Naive thymus-derived CD8-positive, alpha-beta T cell (primary cell): ENCODE measurements around the gene IQSEC1. TPM values are rescaled to one million over a fixed set of nuclear protein-coding genes. Genes with fewer than 3 reads are reported as not detected.

Experiments used
- ATAC-seq, 2 donors: fragments of 150-1000 bp; cut with Tn5 transposase in 1 of 2; sonication (Bioruptor Pico), chemical (Tn5 transposase) in 1 of 2; 1 replicate in 1 of 2; 2 replicates in 1 of 2; pipeline ENCODE4 v1.10.0; 2021; ENCODE audit warnings: mild to moderate bottlenecking in 2 of 2, moderate library complexity in 2 of 2
- POLR2A ChIA-PET: fragments of 350-600 bp; sonication (Branson Sonifier 250); formaldehyde crosslinking; loops from one replicate; lab custom pipeline; 2021; ENCODE audit warnings: antibody characterized with exemption; lab: Charles Lee
- DNase-seq, 10 donors: peaks; one replicate each; pipeline versions ENCODE4 v3.0.0 to v3.0.0-alpha.2; 2020 to 2022
- H3K27ac Mint-ChIP-seq, 10 donors: one replicate each; pipeline ENCODE4 v1.8.0; 2020 to 2022; ENCODE audit warnings: mild to moderate bottlenecking in 10 of 10, mixed read lengths in 10 of 10, moderate library complexity in 4 of 10, inconsistent platforms in 1 of 10
- H3K27me3 Mint-ChIP-seq, 5 donors: one replicate each; pipeline ENCODE4 v1.8.0; 2021 to 2022; ENCODE audit warnings: mixed read lengths in 5 of 5
- H3K36me3 Mint-ChIP-seq, 3 donors: one replicate each; pipeline ENCODE4 v1.8.0; 2020 to 2022; ENCODE audit warnings: mixed read lengths in 3 of 3, mild to moderate bottlenecking in 2 of 3, inconsistent platforms in 1 of 3
- H3K4me1 Mint-ChIP-seq, 4 donors: one replicate each; pipeline ENCODE4 v1.8.0; 2021 to 2022; ENCODE audit warnings: mixed read lengths in 4 of 4
- H3K4me3 Mint-ChIP-seq, 10 donors: one replicate each; pipeline ENCODE4 v1.8.0; 2020 to 2022; ENCODE audit warnings: mild to moderate bottlenecking in 10 of 10, mixed read lengths in 10 of 10, moderate library complexity in 6 of 10, inconsistent platforms in 1 of 10
- H3K9me3 Mint-ChIP-seq, 9 donors: one replicate each; pipeline ENCODE4 v1.8.0; 2020 to 2022; ENCODE audit warnings: mixed read lengths in 9 of 9, mild to moderate bottlenecking in 3 of 9, inconsistent platforms in 1 of 9, moderate library complexity in 1 of 9
- polyA plus RNA-seq, 3 donors: library from polyadenylated mRNA; unstranded; fragments of 300-500 nt; fragmentation: Illumina TruSeq; gene quantifications; one replicate each; pipeline ENCODE4 v1.2.3, GENCODE V29; 2021
- total RNA-seq, 8 experiments: library from RNA in 2 of 8; stranded (reverse) in 2 of 8; gene quantifications; one replicate each; pipeline ENCODE4 v1.2.3 and lab custom pipeline; 2021 to 2026

The IQSEC1 gene
- total and polyA plus RNA-seq, 5 experiments from 2014 or later: 13.7 to 47.7 (median 23.7) TPM

DNA sequence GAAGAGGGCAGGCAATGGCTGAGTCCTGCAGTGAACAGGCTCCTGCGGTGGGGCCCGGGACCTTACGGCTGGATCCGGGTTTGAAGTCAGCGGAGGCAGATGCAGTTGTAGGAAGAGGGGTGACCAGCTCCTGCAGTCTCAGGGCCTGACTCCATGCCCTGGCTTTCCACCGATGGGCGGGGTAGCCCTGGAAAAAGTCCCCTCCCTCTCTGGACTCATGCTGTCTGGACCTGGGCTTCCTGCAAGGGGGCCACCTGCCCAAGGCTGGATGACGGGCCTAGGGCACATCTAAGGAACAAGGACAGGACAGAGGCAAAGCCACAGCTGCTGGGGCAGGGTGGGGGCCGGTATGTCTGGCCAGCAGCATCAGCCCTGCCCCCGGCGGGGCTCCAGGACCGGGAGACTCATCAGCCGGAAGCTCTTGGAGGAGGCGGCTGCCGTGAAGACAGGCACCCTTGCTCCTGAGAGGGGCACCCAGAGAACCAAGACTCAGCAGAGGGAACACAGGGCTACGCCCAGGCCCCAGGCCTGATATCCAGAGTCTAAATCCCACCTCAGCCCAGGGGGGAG is 12.8 kb downstream of the IQSEC1 start:
- no peak for ATAC-seq
- POLR2A ChIA-PET: no interaction called here
- H3K36me3 Mint-ChIP-seq: no peaks in the 10 kb centered on the region

DNA sequence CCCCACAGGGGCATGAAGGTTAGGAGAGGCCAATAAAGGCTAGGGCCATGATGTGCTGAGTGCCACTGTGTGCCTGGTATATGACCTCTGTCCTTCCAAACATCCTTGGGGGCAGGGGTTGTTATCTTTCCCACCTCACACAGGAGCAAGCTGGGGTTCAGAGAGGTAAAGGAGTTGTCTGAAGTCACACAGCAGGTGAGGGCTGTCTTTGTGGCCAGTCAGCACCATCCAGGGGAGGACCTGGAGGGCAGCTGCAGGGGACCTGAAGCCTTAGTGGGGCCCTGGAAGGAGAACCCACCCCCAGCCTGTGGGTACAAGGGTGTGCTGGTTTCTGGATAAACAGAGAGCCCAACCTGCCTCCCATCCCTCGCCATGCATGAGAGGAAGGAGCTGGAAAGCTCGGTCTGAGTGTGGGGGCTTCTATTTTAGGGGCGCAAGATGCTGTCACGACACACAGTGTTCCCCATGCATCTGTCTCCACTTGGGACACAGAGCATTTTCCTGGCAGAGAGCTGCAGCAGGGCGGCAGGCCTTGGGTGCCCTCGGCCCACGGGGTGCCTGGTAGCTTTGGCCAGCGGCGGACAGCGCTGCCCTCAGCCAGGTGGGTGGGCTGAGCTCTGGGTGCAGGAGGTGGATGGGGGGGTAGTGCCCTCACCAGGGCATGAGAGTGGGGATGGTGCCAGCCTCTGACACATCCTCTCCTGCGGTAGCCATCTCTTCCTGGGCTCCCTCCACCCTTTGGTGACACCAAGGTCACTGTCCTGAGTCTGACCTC is 14.7 kb downstream of the IQSEC1 start:
- peak overlapping the region in 1 of 10 donors; percentile 74 for H3K27ac Mint-ChIP-seq
- POLR2A ChIA-PET: interaction anchor here (1.0 kb wide), 1 partner anchor 25 kb away, joined by 3 read pairs; no protein-coding TSS in a partner anchor
- H3K4me3 Mint-ChIP-seq: no peak overlapping the region
- no peaks in the 10 kb centered on the region for H3K9me3 Mint-ChIP-seq
- peaks cover 4 to 13% (median 7%) of the 10 kb centered on the region in 4 donors for H3K4me1 Mint-ChIP-seq
- no peaks in the 10 kb centered on the region for H3K36me3 Mint-ChIP-seq
- no peak for DNase-seq
- ATAC-seq: no peak
- no peaks in the 10 kb centered on the region for H3K27me3 Mint-ChIP-seq

More for the DNA sequence above, 12.8 kb downstream of the IQSEC1 start:
- H3K9me3 Mint-ChIP-seq: no peaks in the 10 kb centered on the region
- H3K27me3 Mint-ChIP-seq: peaks cover 0 to 2% (median 0%) of the 10 kb centered on the region in 5 donors
- no peak for DNase-seq
- H3K4me3 Mint-ChIP-seq: no peak overlapping the region
- H3K27ac Mint-ChIP-seq: peak overlapping the region in 1 of 10 donors; percentile 51
- H3K4me1 Mint-ChIP-seq: peaks cover 4 to 21% (median 9%) of the 10 kb centered on the region in 4 donors

DNA sequence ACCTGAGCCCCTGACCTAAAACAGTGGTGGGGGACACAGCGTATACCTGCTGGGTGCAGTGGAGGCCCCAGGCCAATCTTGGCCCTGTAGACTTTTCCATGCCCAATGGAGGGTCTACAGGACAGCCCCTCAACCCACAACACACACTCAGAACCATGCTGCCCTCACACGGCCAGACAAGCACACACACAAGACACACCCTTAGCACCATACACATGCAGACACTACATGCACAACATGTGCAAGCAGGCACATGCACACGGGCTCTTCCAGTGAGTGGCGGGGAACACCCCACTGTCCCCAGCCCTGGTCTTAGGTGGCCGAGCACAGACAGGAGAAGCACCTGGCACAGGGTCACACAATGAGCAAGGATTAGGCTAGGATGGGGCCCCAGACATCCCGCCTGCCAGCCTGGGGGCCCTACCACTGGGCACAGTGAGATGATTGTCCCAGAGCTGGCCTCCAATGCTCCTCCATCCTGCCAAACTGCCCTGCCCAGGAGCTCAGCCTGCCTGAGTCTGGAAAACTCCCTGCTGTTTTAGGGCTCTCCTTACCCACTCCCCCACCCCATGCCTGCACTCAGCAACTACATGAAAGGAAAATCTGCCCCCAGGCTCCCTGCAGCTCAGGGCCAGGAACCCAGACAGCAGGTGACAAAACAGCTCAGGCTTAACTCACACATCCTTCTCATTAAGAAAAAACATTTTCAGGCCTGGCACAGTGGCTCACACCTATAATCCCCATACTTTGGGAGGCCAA is 15.8 kb downstream of the IQSEC1 start:
- DNase-seq: no peak
- Mint-ChIP-seq H3K27ac (peak overlapping the region in 5 of 10 donors; percentile 11 to 43 (median 17)), H3K4me1 (peaks cover 9 to 15% (median 11%) of the 10 kb centered on the region in 4 donors), H3K27me3 (peaks cover 0 to 3% (median 0%) of the 10 kb centered on the region in 5 donors), H3K4me3 (no peak overlapping the region), H3K9me3 (no peaks in the 10 kb centered on the region), H3K36me3 (no peaks in the 10 kb centered on the region)
- POLR2A ChIA-PET: no interaction called here
- no peak for ATAC-seq

DNA sequence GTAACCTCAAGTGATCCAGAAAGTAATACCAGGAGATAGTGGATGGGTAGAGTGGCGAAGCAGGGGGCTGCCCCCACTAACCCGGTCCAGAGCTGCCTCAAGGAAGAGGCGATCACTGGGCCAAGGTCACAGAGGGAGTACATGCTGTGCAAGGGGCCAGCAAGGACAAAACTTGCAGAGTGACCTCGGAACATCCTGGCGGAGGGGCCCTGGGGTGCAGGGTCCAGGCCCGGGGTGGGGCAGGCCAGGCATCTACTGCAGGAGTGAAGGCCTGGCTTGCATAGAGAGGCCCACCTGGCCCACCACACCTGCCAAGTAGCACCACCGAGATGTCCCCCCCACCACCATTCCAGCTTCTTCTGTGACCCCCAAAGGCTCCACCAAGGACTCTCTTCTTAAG is 17.6 kb downstream of the IQSEC1 start:
- ATAC-seq: no peak
- POLR2A ChIA-PET: no interaction called here
- peaks cover 0 to 3% (median 0%) of the 10 kb centered on the region in 5 donors for H3K27me3 Mint-ChIP-seq

DNA sequence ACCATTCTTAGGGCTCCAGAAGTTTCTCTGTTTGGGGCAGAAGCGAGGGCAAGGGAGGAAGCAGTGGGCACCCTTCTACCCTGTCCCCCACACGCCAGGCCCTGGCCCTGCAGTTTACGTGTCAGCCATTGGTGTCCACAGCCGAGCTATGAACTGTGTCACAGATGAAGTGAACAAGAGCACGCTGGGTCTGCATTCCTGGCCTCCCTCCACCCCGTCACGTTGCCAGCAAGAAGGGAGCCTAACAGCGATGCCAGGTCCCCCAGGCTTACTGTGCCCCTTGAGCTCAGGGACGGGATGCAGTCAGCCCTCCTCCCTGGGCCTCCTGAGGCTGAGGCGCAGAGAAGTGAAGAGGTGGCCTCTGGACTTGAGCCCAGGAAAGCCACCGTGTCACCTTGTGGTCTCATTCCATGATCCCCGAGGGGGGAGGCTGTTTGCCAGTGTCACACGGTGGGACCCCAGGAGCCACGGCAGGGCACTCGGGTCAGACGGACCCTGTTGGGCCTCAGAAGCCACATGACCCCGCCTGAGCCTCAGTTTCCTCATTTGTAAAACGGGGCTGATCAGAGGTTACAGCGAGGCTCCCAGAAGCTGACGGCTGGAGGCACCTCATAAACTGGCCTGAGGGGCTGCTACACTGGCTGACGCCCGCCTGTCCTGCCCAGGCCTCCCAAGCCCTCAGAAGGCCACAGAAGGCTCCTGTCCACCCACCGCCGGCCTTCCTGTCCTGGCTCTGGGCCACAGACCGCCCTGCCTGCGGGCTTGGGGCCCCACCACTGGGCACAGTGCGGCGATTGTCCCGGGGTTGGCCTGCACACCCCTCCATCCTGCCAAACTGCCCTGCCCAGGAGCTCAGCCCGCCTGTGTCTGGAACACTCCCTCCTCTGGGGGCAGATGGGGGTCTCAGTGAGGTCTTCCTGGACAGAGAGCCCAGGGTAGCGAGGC is 18.6 kb downstream of the IQSEC1 start:
- no peak for ATAC-seq
- POLR2A ChIA-PET: no interaction called here

More for the DNA sequence above, 17.6 kb downstream of the IQSEC1 start:
- Mint-ChIP-seq H3K4me3 (no peak overlapping the region), H3K36me3 (no peaks in the 10 kb centered on the region), H3K27ac (peak overlapping the region in 2 of 10 donors; percentile 22 to 28), H3K9me3 (no peaks in the 10 kb centered on the region), H3K4me1 (peaks cover 16 to 26% (median 21%) of the 10 kb centered on the region in 4 donors)
- DNase-seq: no peak

DNA sequence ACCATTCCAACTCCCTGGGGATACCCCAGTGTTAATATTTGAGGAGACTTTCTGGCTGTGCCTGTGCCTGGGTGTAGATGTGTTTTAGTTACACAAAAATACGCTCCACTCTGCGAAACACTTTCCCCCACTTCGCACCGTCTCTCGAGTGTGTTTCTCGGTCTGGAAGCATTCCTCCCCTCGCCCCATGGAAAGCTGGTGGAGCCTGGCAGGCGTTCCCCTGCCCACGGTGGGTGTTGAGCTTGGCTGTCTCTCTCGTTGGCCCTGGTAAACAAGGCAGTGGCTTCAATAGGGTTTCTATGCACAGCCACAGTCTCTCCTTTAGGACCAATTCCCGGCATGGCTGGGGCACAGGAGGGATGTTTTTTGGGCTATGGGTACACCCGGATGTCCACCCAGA is 19.3 kb downstream of the IQSEC1 start:
- Mint-ChIP-seq H3K4me1 (peaks cover 16 to 42% (median 23%) of the 10 kb centered on the region in 4 donors), H3K9me3 (no peaks in the 10 kb centered on the region), H3K4me3 (no peak overlapping the region), H3K27ac (peak overlapping the region in 1 of 10 donors; percentile 56), H3K27me3 (peaks cover 0 to 3% (median 0%) of the 10 kb centered on the region in 5 donors), H3K36me3 (no peaks in the 10 kb centered on the region)
- no peak for DNase-seq
- POLR2A ChIA-PET: no interaction called here
- no peak for ATAC-seq

More for the DNA sequence above, 18.6 kb downstream of the IQSEC1 start:
- H3K27me3 Mint-ChIP-seq: peaks cover 0 to 3% (median 0%) of the 10 kb centered on the region in 5 donors
- no peaks in the 10 kb centered on the region for H3K9me3 Mint-ChIP-seq
- H3K4me3 Mint-ChIP-seq: no peak overlapping the region
- peak overlapping the region in 1 of 10 donors; percentile 28 for H3K27ac Mint-ChIP-seq
- no peak for DNase-seq
- H3K36me3 Mint-ChIP-seq: no peaks in the 10 kb centered on the region
- peaks cover 16 to 35% (median 21%) of the 10 kb centered on the region in 4 donors for H3K4me1 Mint-ChIP-seq

DNA sequence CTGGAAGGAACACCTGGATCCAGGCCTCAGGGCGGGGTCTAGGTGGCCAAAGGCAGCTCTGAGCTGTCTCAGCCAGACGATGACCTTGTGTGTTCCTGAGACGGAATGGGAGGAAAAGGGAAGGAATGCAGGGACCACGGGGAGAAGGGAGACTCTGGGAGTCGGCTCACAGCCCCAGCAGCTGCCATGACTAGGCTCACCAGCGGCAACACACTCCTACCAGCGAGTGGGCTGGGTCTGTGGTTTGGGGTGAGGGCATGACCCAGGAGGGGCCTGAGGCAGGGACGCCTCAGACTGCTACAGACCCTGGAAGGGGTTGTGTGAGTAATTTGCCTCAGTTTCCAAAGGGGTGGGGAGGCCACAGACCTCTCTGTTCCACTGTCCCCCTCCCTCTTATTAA is 19.8 kb downstream of the IQSEC1 start:
- POLR2A ChIA-PET: no interaction called here
- Mint-ChIP-seq H3K4me1 (peaks cover 16 to 47% (median 28%) of the 10 kb centered on the region in 4 donors), H3K27me3 (peaks cover 0 to 3% (median 0%) of the 10 kb centered on the region in 5 donors), H3K4me3 (no peak overlapping the region), H3K9me3 (no peaks in the 10 kb centered on the region), H3K27ac (peak overlapping the region in 1 of 10 donors; percentile 82), H3K36me3 (no peaks in the 10 kb centered on the region)
- ATAC-seq (no peak), DNase-seq (no peak)

DNA sequence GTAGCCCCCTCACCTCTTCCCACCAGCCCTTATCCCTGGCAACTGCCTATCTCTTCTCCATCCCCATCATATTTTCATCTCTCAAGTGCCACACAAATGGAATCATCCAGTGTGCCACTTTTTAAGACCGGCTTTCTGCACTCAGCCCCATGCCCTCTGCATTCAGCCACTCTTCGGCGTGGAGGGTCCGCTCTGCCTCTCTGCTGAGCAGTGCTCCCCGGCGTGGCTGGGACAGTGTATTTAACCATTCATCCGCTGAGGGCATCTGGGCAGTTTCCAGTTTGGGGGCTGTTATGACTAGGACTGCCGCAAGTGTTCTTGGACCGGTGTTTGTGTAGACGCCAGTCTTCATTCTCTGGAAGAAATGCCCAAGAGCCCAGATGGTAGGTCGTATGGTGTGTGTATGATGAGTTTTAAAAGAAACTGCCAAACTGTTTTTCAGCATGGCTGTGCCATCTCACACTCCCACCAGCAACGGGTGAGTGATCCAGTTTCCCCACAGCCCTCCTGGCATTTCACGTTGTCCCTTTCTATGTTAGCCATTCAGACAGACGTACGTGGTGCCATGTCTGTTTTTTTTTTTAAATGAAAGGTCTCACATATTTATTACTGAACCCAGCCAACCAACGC is 20.9 kb downstream of the IQSEC1 start:
- Mint-ChIP-seq H3K9me3 (no peaks in the 10 kb centered on the region), H3K27me3 (peaks cover 0 to 3% (median 0%) of the 10 kb centered on the region in 5 donors), H3K4me1 (peaks cover 14 to 50% (median 27%) of the 10 kb centered on the region in 4 donors), H3K27ac (peak overlapping the region in 1 of 10 donors; percentile 26), H3K36me3 (no peaks in the 10 kb centered on the region), H3K4me3 (no peak overlapping the region)
- POLR2A ChIA-PET: no interaction called here
- DNase-seq (no peak), ATAC-seq (no peak)

DNA sequence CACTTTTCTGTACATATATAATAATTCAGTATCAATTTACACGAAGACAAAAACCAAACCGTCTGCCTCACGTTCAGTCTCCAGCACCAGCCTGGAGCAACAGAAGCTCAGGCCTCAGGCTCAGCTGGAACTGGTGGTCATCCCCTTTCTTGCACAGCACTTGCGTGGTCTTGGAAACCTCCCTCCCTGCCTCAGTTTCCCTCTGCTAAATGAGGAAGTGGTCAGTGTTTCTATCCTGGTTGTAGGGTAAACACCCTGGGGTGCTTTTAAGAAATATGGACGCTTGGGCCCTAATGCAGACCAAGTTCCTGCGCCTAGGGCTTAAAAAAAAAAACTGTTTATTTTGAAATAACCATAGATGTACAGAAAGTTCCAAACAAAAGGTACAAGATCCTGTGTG is 21.6 kb downstream of the IQSEC1 start:
- Mint-ChIP-seq H3K36me3 (no peaks in the 10 kb centered on the region), H3K27ac (no peak overlapping the region)

DNA sequence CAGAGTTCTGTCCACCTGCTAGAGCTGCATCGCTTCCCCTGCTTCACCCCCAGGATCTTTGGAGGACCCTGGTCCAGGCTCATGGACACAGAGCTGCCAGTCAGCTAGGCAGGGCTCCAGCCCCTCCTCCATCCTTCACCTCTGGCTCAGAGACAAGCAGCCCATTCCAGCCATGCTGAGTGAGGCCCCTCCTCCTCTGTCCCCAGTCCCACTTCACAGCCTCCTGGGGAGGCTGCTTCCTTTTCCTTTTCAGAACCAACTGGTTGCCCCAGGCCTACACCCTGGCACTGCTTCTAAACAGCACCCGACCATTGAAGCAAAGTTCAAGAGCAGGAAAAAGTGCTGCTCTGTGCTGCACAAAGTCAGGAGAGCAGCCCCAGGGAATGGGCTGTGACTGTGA is 22.2 kb downstream of the IQSEC1 start:
- Mint-ChIP-seq H3K4me3 (no peak overlapping the region), H3K27ac (no peak overlapping the region), H3K4me1 (peaks cover 25 to 61% (median 34%) of the 10 kb centered on the region in 4 donors), H3K9me3 (no peaks in the 10 kb centered on the region), H3K36me3 (no peaks in the 10 kb centered on the region), H3K27me3 (peaks cover 0 to 3% (median 0%) of the 10 kb centered on the region in 5 donors)
- ATAC-seq (no peak), DNase-seq (no peak)
- POLR2A ChIA-PET: no interaction called here

More for the DNA sequence above, 21.6 kb downstream of the IQSEC1 start:
- Mint-ChIP-seq H3K4me1 (peaks cover 20 to 56% (median 29%) of the 10 kb centered on the region in 4 donors), H3K4me3 (no peak overlapping the region), H3K9me3 (no peaks in the 10 kb centered on the region), H3K27me3 (peaks cover 0 to 3% (median 0%) of the 10 kb centered on the region in 5 donors)
- POLR2A ChIA-PET: no interaction called here
- ATAC-seq: no peak
- DNase-seq: no peak

DNA sequence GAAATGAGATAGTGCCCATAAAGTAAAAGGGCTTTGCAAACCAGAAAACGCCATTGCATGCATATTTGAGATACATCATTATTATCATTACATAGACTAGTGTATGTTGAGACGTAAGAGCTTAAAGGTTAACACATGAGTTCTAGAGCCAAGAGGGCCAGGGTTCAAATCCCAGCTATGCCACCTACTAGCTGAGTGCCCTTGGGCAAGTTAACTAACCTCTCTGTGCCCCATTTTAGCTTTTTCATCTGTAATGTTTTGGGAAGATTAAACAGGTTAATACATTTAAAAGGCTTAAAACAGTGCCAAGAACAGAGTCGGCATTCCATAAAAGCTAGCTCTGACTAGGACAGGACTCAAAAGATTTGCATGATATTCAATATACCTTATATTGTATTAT is 22.8 kb downstream of the IQSEC1 start:
- DNase-seq: no peak
- POLR2A ChIA-PET: no interaction called here
- Mint-ChIP-seq H3K36me3 (no peaks in the 10 kb centered on the region), H3K27ac (peak overlapping the region in 1 of 10 donors; percentile 55), H3K9me3 (no peaks in the 10 kb centered on the region), H3K27me3 (peaks cover 0 to 3% (median 0%) of the 10 kb centered on the region in 5 donors), H3K4me1 (peaks cover 28 to 67% (median 38%) of the 10 kb centered on the region in 4 donors), H3K4me3 (no peak overlapping the region)
- ATAC-seq: no peak
